Daoy (cell line): Measurements from ENCODE around the gene KCNJ18. TPM values are rescaled to one million over a fixed set of nuclear protein-coding genes. Genes with fewer than 3 reads are reported as not detected.
"Not testable (repeated sequence)": the region's sequence is repeated elsewhere in the genome, so short reads cannot be mapped to it uniquely, and the experiment has no call there.

Experiments
- DNase-seq: peaks from one replicate; pipeline ENCODE4 v3.0.0-alpha.2; 2015; ENCODE audit warnings: low read depth
- total RNA-seq: library from RNA; depleted of rRNA; stranded (reverse); fragments of >200 nt; shearing (Covaris generic); gene quantifications from 2 replicates; pipeline ENCODE4 v1.2.3, GENCODE V29; 2014

KCNJ18 gene
- total RNA-seq, 1 experiment from 2014 or later = not detected

DNA sequence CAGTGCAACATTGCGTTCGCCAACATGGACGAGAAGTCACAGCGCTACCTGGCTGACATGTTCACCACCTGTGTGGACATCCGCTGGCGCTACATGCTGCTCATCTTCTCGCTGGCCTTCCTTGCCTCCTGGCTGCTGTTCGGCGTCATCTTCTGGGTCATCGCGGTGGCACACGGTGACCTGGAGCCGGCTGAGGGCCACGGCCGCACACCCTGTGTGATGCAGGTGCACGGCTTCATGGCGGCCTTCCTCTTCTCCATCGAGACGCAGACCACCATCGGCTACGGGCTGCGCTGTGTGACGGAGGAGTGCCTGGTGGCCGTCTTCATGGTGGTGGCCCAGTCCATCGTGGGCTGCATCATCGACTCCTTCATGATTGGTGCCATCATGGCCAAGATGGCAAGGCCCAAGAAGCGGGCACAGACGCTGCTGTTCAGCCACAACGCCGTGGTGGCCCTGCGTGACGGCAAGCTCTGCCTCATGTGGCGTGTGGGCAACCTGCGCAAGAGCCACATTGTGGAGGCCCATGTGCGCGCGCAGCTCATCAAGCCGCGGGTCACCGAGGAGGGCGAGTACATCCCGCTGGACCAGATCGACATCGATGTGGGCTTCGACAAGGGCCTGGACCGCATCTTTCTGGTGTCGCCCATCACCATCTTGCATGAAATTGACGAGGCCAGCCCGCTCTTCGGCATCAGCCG lies 10.8 kb downstream of the KCNJ18 start:
- not testable (repeated sequence) for DNase-seq

DNA sequence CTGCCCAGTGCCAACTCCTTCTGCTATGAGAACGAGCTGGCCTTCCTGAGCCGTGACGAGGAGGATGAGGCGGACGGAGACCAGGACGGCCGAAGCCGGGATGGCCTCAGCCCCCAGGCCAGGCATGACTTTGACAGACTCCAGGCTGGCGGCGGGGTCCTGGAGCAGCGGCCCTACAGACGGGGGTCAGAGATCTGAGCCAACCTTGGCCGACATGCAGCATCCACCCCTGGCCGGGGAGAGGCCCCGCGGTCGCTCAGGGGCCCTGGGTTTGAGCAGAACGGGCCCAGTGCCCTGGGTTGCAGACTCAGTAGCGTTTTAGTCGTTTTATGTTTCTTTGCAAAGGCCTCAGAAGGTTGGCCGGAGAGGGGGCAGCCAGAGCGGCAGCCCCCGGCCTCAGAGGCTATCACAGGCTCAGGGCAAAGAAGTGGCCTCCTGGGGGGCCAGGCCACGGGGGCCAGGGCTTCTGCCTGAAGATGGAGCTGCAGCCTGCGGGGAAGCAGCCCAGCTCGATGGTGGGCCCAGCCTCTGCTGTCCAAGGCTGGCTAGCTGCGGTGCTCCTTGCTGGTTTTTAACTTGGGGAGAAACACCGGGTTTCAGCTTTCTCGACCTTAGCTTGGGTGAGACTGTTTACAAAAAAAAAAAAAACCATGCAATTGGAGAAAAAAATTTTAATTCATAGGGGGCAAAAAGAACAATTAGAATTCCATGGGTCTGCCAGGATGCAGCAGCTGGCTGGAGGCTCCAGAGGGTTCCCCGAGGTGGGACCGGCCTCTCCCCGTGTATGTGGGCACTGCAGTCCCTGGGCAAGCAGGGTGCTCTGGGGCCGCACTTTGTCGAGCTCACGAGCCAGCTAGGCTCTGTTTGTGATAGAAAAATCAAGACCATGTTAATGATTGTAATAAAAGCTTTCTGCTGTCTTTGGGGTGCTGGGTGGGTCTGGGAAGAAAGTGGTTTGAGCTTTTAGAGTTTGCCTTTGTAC lies 11.9 kb downstream of the KCNJ18 start:
- not testable (repeated sequence) for DNase-seq

DNA sequence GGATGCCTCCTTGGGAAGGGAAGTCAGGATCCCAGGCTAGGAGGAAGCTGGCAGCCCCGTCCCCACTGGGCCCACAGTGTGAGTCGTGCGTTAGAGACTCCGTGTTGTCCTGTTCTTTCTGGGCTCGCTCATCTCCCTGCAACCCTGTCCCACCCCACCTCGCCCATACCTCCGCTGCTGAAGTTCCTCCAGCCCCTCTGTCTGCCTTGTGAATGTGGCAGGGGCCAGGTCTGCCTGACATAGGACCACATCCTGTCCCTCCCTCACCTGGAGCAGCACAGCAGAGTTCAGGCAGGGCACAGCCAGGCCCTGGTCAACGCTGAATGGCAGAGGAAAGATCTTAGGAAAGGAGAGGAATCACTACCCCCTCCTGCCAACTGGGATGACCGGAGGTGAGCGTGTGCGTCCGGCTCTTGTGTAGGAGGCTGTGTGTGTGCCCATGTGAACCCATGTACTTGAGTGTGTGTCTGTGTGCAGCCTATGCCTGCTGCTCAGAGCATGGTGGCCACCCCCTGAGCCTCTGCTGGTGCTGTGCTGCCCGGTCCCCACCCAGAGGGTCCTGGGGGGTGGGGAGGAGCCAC lies 12.8 kb downstream of the KCNJ18 start:
- no peak for DNase-seq

DNA sequence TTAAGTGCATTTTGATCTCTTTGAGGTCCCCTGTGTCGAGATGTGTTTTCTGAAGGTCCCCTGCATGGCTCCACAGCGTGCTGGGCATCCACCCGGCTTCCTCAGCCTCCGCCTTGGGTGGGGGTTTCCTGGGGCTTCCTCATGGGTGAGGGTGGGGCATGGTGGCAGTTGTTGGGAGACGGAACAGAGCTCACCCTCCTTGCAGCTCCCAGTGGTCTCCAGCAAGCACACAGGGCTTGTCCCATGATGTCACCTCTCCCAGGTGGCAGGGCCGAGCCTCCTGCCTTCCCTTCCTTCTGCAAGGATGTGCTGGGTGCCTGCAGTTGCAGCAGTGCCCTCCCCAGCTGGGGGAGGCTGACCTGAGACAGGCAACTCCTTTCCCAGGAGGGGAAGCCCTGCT lies 13.4 kb downstream of the KCNJ18 start:
- DNase-seq = not testable (repeated sequence)

DNA sequence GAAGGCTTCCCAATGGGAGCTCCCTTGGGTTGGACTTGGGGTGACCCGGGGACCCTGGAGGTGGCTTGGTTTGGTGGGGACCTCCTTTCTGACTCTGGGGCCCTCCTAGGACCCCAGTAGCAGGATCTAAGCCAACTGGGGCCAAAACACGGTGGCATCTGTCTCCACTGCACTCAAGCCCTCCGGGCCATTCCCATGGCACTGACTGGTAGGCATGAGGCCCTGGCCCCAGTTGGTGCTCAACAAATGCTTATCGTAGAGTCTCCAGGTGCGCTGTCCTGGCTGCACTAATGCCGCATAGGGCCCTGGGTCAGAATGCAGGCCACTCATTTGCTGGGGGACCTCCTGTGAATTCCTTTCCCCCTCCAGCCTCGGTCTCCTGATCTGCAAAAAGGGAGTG lies 14.2 kb downstream of the KCNJ18 start:
- not testable (repeated sequence) for DNase-seq

DNA sequence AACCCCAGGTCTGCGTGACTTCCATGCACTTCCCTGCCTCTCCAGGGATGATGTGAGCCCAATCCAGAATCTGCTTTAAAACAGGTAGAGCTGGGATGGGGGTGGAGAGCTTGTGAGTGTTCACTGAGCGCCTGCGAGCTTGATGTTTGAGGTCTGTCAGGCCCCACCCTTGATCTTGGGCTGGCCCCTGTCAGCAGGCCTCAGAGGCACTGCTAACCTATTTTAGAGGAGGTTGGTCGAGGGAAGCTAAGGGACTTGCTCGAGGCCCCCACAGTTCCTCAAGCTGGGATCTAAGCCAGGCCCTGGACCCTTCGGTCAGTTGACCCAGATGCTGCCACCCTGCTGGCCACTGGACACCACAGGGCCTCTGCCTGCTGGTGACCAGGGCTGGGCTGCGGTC lies 14.8 kb downstream of the KCNJ18 start:
- DNase-seq = not testable (repeated sequence)

DNA sequence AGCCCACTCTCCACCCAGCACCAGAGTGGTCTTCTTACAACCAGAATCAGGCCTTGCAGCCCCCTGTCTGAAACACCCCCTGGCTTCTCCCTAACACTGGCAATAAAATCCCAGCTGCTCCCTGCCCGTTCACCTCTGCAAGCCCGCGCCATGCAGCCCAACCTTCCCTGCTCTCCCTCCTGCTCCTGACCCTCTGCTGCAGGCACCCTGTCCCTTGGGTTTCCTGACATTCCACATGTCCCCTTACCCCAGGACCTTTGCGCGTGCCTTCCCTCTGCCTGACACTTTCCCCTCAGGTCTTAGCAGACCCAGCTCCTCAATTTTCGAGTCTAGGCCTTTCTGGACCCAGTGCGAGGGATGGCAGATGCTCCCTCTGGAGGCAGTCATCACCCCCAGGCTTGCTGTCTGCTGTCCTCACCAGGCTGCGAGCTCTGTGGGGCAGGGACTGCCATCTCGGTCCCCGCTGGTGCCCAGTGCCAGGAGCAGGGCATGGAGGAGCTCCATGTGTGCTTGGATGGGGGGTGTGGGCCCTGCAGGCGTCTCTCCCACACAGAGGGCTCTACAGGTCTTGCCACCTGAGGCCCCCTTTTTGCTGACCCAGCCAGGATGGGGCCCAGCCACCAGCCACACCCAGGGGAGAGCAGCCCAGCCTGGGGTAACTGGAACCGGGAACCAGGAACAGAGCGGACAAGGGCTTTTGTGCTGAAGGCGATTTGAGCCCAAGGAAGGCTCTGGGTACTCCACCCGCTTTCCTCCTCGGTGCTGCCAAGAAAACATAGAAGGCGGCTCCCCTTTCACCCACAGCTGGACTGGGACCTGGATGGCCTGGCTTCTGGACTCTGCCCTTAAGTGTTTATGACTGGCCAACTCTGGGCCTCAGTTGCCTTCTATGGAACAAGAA lies 15.6 kb downstream of the KCNJ18 start:
- not testable (repeated sequence) for DNase-seq

DNA sequence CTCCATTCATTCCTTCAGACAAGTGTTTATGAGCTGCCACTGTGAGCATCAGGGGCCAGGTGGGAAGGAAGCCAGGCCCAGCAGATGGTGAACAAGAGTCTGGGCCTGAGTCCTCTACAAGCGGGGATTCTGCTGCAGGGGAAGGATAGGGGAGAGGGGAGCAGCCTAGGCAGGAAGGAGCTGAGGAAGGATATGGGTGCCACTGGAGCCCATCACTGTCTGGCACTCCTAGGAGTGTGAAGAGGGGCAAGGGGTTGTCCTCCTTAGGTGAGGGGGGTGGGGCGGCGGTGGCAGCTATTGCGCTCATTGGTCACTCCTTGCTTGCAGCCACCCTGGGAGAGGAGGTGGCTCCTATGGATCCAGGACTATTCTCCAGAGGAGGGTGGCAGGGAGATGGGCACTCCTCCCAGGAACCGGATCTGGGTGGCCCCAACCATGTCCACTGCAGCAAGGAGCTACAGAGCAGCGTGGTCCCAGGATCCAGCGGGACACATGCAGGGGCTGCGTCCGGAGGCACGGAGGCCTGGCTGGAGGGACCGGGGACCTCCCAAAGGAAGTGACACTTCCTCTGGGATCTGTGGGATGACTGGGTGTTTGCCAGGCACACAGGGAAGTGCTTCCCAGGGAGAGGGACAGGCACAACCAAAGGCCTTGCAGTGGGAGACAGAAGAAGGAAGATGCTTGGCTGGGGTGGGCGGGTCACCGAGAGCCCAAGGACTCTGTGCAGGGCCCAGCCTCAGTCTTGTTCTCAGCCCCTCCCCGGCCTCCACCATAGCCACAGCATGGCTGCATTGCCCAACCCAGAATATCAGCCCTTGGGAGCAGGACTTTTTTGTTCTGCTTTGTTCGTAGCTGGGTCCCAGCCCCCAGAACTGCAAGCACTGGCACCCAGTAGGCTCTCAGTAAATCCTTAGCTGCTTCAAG lies 16.6 kb downstream of the KCNJ18 start:
- DNase-seq = not testable (repeated sequence)

DNA sequence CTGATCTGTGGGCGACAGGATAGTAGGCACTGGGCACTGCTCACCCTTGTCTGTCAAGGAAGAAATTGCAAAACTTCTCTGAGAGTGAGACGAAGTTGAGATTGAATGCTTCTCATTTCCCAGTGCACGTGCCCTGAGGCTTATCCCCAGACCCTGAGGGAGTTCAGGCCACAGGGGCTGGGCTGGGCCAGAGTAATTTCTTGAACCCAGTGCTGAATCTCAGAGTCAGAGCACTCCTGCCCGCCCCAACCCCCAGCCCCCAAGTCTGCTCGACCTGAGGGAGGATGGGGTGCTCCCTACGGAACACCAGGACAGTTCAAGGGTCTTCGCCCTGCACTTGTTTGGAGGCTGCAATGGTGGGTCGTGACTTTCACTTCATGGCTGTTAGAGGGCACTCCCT lies 17.7 kb downstream of the KCNJ18 start:
- not testable (repeated sequence) for DNase-seq

DNA sequence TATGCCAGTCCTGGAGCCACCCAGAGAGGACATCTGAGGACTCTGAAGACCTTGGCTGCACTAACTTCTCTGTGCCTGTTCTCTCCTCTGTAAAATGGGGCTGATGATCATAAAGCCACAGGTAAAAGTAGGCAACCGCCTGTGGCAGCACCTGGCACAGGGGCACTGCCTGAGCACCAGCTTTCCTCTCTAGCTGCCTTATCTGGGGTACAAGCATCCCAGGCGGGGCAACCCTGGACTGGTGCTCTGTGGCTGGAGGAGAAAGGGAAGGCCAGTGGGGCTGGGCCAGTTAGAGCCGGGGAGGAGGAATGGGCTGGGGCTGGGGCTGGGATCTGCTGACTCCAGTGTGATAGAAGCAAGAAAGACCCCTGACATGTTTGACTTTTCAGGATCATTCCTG lies 18.2 kb downstream of the KCNJ18 start:
- DNase-seq = not testable (repeated sequence)

DNA sequence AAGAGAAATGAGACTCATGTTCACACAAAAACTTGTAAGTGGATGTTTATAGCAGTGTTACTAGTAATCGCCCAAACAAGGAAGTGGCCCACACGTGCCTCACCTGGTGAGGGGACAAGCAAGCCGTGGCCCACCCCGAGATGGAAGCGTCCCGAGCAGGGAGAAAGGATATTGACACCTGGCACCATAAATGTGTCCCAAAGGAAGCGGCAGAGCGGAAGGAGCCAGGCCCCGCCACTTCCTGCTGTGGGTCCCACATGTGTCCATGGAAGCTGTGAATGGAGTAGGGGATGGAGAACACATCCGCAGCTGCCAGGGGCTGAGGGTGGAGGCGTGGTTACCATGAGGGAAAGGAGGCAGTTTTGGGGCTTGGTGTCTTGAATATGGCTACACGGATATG lies 18.9 kb downstream of the KCNJ18 start:
- DNase-seq = no peak

DNA sequence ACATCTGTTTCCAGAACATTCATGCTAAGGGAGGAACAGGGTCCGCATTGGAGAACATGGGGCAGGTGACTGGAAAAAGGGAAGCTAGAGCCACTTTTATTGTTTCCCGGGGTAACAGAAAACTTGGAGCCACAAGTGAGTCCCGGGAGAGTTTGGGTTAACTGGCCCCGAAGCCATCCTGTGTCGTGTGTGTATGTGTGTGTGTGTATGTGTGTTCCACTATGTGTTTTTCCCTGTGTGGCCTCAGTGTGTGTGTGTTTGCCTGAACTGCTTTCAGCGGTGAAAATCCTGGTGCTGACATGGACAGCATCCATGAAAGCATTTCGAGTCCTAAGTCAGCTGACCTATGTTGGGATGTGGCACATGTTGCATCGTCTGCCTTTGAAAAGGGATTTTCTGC lies 20.7 kb downstream of the KCNJ18 start:
- DNase-seq = not testable (repeated sequence)

DNA sequence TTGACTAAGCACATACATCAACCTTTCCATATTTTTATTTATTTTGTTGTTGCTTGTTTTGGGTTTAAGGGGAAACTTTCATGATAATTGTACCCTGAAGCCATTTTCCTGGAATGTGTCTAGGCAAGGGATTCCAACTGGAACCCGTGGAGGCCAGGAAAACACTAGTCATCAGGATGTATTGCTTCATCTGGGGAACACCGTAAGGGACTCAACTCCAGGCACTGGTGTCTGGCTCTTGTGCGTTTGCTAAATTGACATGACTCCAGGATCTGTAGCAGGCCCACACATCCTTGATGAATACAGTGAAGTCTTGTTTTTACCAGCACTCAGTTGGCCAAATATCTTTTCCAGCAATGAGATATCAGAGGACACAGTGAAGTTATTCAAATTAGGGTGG lies 21.3 kb downstream of the KCNJ18 start:
- not testable (repeated sequence) for DNase-seq

DNA sequence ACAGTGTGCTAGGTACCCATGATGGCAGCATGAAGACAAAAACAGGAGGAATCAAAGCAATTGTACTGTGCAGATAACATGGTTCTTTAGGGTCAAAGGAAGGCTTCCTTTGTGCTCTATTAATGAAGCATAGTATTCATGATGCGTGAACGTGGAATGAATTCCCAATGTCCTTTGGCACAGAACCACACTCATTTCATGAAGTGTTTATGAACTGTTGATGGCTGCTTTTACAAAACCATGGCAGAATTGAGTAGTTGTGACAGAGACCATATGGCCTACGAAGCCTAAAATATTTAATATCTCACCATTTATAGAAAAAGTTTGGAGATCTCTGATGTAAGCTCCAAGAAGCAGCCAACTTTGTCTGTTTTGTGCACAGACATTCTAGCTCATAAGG lies 22.4 kb downstream of the KCNJ18 start:
- not testable (repeated sequence) for DNase-seq

DNA sequence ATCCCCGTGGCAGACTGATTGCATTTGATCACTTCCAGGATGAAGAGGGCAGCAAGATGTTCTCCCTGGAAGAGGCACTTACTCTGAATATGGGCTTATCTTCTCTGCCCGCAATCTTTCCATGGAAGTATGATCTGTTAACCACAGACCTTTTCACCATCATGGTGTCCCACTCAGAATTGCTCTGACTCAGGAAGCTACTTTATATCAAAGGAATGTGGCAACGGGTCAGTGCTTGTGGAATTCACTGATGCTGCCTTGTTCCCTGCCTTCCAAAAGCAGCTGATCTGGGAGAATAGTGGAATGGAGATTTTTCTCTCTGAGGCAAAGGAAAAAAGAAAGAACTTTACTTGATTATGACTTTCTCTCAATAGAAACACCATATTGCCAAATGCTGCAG lies 23.6 kb downstream of the KCNJ18 start:
- DNase-seq = peak; percentile 35

DNA sequence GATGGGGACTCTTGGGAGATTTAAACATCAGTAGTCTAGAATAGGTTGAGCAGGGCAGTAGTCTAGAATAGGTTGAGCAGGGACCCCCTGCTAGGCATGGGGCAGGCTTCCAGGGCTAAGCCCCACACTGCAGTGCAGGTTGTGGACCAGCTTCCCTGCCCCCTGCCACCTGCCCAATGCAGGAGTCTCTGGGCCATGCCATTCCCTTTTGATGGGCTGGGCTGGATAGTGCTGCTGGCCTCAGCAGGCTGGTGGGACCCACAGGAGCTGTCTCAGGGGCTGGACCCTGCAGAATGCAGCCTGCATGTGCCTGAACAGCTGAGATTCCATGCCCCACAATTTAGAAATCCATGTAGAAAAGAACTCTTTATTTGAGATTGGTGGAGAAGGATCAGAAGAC lies 26.6 kb downstream of the KCNJ18 start:
- DNase-seq = not testable (repeated sequence)

DNA sequence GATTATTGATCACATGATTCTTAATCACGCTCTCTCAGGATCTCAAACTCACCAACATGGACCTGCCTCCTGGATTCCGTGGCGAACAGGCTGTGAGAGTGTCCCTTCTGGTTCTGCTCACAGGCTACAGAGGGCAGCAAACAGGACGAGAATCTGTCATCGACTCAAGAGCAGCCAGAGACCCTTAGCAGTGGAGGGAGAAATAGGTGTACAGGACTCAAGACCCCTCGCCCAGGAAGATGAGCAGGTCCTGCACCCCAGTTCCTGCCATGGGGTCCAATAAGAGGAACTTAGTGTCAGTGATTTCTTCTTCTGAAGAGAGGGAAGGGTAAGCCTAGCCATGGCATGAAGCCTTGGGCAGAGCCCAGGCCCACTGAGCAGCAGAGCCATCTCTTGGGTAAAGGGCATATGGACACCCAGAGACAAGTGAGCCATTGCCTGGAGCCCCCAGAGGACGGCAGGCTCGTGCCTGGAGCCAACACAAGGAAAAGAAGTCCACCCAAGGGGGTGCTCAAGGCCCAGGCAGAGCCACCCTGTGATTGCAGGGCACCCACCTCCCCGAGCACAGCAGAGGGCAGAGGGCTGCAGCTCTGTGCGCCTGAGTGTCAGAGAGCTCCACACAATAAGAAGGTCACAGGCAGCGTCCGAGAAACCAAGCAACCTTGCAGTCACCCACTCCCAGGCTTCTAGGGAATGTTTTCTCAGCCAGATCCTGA lies 27.3 kb downstream of the KCNJ18 start:
- not testable (repeated sequence) for DNase-seq

DNA sequence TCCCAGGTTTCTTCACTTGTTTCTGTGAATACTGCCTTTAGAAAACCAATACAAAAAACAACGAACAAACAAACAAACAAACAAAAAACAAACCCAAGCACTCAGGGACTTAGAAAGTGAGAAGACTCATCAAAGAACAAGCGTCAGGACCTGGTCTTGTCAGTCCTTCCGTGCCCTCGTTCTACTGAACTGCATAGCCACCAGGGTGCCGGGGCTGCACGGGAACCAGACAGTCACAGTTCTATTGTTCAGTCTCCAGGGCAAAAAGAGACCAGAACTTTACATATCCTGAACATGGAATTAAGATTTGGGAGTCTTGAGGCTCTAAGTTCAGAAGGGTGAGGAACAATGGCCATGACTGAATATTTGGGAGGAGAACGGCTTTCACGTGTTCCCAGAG lies 28.2 kb downstream of the KCNJ18 start:
- DNase-seq = not testable (repeated sequence)

DNA sequence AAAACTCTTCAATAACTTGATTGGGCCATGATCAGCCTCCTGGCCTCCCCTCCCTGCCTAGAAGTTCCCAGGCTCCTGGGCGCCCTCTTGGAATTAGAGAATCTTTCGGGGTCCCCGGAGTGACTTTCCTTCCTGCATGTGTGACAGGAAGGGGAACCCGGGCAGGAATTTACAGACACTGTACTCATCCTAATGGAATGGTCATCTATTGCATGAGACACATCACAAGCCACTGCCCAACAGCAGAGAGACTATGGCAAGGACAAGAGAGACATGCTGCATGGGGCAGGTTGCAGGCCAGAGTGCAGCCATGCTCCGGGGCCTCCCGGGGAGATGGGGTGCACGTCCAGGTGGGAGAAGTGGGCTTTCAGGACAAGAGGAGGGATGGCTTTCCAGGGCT lies 29.9 kb downstream of the KCNJ18 start:
- DNase-seq = not testable (repeated sequence)
